DOHH2 (cell line): ENCODE data around the gene PHLPP1.

Source experiments
- H3F3A ChIP-seq: fragments of 200-600 bp; sonication (generic), shearing (Covaris generic); 2 replicates; pipeline ENCODE4 v1.6.0; 2016; ENCODE audit warnings: antibody characterized with exemption, mild to moderate bottlenecking; ENCODE audit not compliant: control insufficient read depth, insufficient read depth
- H3K27ac ChIP-seq: fragments of 200-600 bp; sonication (generic); 2 replicates; pipeline ENCODE4 v1.5.1; 2014; ENCODE audit warnings: low read depth, mild to moderate bottlenecking, low read length, moderate library complexity
- H3K27me3 ChIP-seq: fragments of 200-600 bp; sonication (generic); 2 replicates; pipeline ENCODE4 v1.6.1; 2014; ENCODE audit warnings: mild to moderate bottlenecking, low read length, mixed read lengths; ENCODE audit not compliant: control insufficient read depth
- H3K36me3 ChIP-seq: fragments of 200-600 bp; sonication (generic); 2 replicates; pipeline ENCODE4 v1.6.1; 2014; ENCODE audit warnings: mild to moderate bottlenecking, low read length, moderate library complexity, mixed read lengths; ENCODE audit not compliant: control insufficient read depth
- H3K4me1 ChIP-seq: fragments of 200-600 bp; sonication (generic); 2 replicates; pipeline ENCODE4 v1.6.1; 2014; ENCODE audit warnings: mild to moderate bottlenecking, low read length, mixed read lengths; ENCODE audit not compliant: control insufficient read depth
- H3K4me2 ChIP-seq: fragments of 200-600 bp; sonication (generic); 2 replicates; pipeline ENCODE4 v1.6.0; 2014; ENCODE audit warnings: mild to moderate bottlenecking, low read length, moderate library complexity
- H3K4me3 ChIP-seq: fragments of 200-600 bp; sonication (generic); 2 replicates; pipeline ENCODE4 v1.5.1; 2014; ENCODE audit warnings: mild to moderate bottlenecking, low read length, mixed read lengths
- H3K79me2 ChIP-seq: fragments of 200-600 bp; sonication (generic); 2 replicates; pipeline ENCODE4 v1.6.1; 2014; ENCODE audit warnings: mild to moderate bottlenecking, low read length, mixed read lengths; ENCODE audit not compliant: control insufficient read depth
- H3K9me2 ChIP-seq: fragments of 200-600 bp; sonication (generic); replicated peaks from 2 replicates; pipeline ENCODE4 v1.6.1; 2014; ENCODE audit warnings: mild to moderate bottlenecking, low read length, mixed read lengths; ENCODE audit not compliant: control insufficient read depth
- H3K9me3 ChIP-seq: fragments of 200-600 bp; sonication (generic); 2 replicates; pipeline ENCODE4 v1.6.1; 2014; ENCODE audit warnings: antibody characterized with exemption, low read length, mixed read lengths; ENCODE audit not compliant: control insufficient read depth, insufficient read depth
- H4K20me1 ChIP-seq: fragments of 200-600 bp; sonication (generic); 2 replicates; pipeline ENCODE4 v1.6.0; 2014; ENCODE audit warnings: low read depth, mild to moderate bottlenecking, antibody characterized with exemption, low read length, moderate library complexity; ENCODE audit not compliant: control insufficient read depth, insufficient read depth
- EZH2phosphoT487 ChIP-seq: fragments of 200-600 bp; sonication (generic); IDR thresholded peaks from 2 replicates; pipeline ENCODE4 v1.6.1; 2017; ENCODE audit warnings: borderline replicate concordance, mild to moderate bottlenecking, antibody characterized with exemption, low read length, moderate library complexity, mixed read lengths
- TF ChIP-seq, protein P1 (sequence below): fragments of 200-600 bp; sonication (generic); IDR thresholded peaks from one replicate; pipeline ENCODE4 v1.5.1; 2014; ENCODE audit warnings: antibody characterized with exemption, mild to moderate bottlenecking, low read depth, low read length; ENCODE audit not compliant: poor library complexity, severe bottlenecking

Gene PHLPP1

DNA sequence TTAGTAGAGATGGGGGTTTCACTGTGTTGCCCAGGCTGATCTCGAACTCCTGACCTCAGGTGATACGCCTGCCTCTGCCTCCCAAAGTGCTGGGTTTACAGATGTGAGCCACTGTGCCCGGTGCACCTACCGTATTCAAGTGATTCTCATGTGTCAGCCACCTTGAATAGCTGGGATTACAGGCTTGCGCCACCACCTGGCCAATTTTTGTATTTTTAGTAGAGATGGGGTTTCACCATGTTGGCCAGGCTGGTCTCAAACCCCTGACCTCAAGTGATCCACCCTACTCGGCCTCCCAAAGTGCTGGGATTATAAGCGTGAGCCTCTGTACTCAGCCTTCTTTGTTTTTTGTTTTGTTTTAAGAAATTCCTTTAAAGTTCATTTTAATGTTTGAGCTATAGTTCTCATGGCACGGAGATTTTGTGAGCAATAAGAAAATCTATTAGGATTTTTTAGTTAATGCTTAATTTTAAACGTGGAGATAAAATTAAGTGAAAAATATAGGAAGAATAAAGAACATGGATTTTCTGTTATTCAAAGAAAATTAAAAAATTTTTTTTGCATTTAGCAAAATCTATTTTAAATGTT lies 242.6 kb downstream of the PHLPP1 start:
- Histone ChIP-seq H3K9me3 (no peaks in the 10 kb centered on the region), H3K9me2 (no peaks in the 10 kb centered on the region), H4K20me1 (no peaks in the 10 kb centered on the region), H3K4me2 (no peak overlapping the region), H3K36me3 (peaks cover 11% of the 10 kb centered on the region), H3K79me2 (no peaks in the 10 kb centered on the region), H3K4me1 (no peaks in the 10 kb centered on the region), H3K27me3 (no peaks in the 10 kb centered on the region), H3K4me3 (no peak overlapping the region), H3K27ac (no peak overlapping the region), H3F3A (0 out of 2 replicates have a peak, but pooled peaks cover 4% of the 10 kb centered on the region)
- TF ChIP-seq EZH2phosphoT487: no peak
- TF ChIP-seq, protein P1, sequence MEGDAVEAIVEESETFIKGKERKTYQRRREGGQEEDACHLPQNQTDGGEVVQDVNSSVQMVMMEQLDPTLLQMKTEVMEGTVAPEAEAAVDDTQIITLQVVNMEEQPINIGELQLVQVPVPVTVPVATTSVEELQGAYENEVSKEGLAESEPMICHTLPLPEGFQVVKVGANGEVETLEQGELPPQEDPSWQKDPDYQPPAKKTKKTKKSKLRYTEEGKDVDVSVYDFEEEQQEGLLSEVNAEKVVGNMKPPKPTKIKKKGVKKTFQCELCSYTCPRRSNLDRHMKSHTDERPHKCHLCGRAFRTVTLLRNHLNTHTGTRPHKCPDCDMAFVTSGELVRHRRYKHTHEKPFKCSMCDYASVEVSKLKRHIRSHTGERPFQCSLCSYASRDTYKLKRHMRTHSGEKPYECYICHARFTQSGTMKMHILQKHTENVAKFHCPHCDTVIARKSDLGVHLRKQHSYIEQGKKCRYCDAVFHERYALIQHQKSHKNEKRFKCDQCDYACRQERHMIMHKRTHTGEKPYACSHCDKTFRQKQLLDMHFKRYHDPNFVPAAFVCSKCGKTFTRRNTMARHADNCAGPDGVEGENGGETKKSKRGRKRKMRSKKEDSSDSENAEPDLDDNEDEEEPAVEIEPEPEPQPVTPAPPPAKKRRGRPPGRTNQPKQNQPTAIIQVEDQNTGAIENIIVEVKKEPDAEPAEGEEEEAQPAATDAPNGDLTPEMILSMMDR: peak; percentile 55

DNA sequence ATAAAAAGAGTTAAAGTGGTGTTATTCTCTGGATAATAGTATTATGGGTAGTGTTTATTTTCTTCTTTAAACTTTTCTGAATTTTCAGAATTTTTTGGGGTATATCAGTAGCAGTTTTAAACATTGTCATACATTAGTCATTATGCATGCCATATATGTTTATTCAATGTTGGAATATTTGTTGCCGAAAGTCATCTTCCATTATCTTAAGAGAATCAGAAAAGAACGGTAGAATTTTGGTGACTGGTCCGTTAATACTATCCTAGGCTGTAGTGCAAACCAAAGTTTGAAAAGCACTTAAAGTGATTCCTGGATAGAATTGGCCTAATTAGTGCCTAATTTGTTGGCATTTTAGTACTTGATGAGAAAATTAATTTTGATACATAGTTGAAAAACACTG lies 244.1 kb downstream of the PHLPP1 start:
- H3K4me1 ChIP-seq: no peaks in the 10 kb centered on the region
- no peaks in the 10 kb centered on the region for H3K27me3 ChIP-seq
- H3F3A ChIP-seq: 0 out of 2 replicates have a peak, but pooled peaks cover 4% of the 10 kb centered on the region
- TF ChIP-seq, protein P1: no peak
- no peak for TF ChIP-seq EZH2phosphoT487
- H3K36me3 ChIP-seq: peaks cover 20% of the 10 kb centered on the region
- no peak overlapping the region for H3K4me2 ChIP-seq
- H3K9me2 ChIP-seq: no peaks in the 10 kb centered on the region
- no peaks in the 10 kb centered on the region for H3K9me3 ChIP-seq
- no peak overlapping the region for H3K4me3 ChIP-seq
- H3K79me2 ChIP-seq: no peaks in the 10 kb centered on the region
- no peaks in the 10 kb centered on the region for H4K20me1 ChIP-seq
- no peak overlapping the region for H3K27ac ChIP-seq

- no peak overlapping the region for H3K4me3 ChIP-seq
- no peaks in the 10 kb centered on the region for H3K27me3 ChIP-seq
- peaks cover 13% of the 10 kb centered on the region for H3K36me3 ChIP-seq
- TF ChIP-seq, protein P1: no peak
- no peak for TF ChIP-seq EZH2phosphoT487
- H3K9me3 ChIP-seq: no peaks in the 10 kb centered on the region
- H3K4me2 ChIP-seq: no peak overlapping the region
- H3K4me1 ChIP-seq: no peaks in the 10 kb centered on the region
- no peaks in the 10 kb centered on the region for H3K79me2 ChIP-seq
- no peaks in the 10 kb centered on the region for H4K20me1 ChIP-seq
- H3K9me2 ChIP-seq: no peaks in the 10 kb centered on the region
- H3F3A ChIP-seq: no peaks in the 10 kb centered on the region
- no peak overlapping the region for H3K27ac ChIP-seq
Observed at GRCh38 chr18:62963507-62963906, 248.2 kb downstream of the PHLPP1 start.
